ENCODE measurements around the gene LRRN4CL. TPM values are rescaled to one million over a fixed set of nuclear protein-coding genes. Genes with fewer than 3 reads are reported as not detected.
"Not testable (repeated sequence)": the region's sequence is repeated elsewhere in the genome, so short reads cannot be mapped to it uniquely, and the experiment has no call there.

The LRRN4CL gene
- total RNA-seq, 1 experiment from 2014 or later, result 0.14 TPM

DNA sequence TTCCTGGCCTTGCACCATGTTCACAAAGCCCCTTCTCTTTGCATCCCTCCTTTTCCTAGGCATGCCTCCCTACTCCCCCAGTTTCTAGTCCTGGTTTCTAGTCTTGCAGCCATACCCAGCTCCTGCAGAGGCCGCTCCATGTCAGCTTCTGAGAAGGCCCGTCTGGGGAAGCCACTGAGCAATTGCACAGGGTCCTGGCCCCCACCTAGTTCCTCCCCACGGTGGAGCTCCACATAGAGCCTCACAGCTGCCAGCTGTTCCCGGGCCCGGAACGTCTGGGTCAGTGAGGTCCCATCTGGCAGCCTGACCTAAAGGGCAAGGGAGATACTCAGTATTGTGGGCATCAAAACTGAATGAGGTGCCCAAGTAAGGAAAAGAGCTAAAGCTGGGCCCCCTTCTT, 12.6 kb downstream of the LRRN4CL start:
- DNase-seq (ENCODE audit: low spot score), result no peak

DNA sequence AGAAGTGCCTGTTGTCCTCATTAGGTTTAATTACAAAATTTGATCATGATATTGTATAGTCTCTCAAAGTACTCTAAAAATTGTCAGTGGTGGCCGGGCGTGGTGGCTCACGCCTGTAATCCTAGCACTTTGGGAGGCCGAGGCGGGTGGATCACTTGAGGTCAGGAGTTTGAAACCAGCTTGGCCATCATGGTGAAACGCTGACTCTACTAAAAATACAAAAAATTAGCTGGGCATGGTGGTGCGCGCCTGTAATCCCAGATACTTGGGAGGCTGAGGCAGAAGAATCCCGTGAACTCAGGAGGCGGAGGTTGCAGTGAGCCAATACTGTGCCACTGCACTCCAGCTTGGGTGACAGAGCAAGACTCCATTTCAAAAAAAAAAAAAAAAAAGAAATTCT, 13.9 kb downstream of the LRRN4CL start:
- not testable (repeated sequence) for DNase-seq (ENCODE audit: low spot score)

- no peak for DNase-seq (ENCODE audit: low spot score)
Observed at GRCh38 chr11:62673196-62673525, 16.2 kb downstream of the LRRN4CL start.

- DNase-seq (ENCODE audit: low spot score), result peak; percentile 89
Observed at GRCh38 chr11:62671608-62672389, 17.5 kb downstream of the LRRN4CL start, which contains the start of the genes LBHD1 and UQCC3. TSS of gene LBHD1 (minus strand) at chr11:62672267. CDS start at chr11:62670031, 2,236 bp downstream. TSS of gene UQCC3 (plus strand) at chr11:62671673. CDS start at chr11:62671746, 73 bp downstream.

DNA sequence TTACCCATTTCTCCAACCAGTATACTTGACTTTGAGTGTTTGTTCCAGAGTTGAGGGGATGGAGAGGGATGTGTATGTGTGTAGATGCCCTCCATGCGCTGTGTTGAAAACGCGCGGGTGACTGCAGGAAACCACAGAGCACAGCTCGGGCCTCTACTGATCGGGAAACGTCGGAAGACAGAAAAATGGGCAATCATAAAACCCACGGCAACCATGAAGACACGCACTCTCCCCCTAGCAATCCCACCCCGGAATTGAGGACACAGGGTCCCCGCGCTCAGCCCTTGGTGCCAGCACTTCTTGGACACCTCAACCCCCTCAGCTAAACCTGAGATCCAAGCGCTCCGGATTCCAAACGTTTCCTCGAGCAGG, 18.1 kb downstream of the LRRN4CL start:
- no peak for DNase-seq (ENCODE audit: low spot score)

- DNase-seq (ENCODE audit: low spot score), result no peak
Observed at GRCh38 chr11:62669420-62670161, 19.7 kb downstream of the LRRN4CL start.

DNA sequence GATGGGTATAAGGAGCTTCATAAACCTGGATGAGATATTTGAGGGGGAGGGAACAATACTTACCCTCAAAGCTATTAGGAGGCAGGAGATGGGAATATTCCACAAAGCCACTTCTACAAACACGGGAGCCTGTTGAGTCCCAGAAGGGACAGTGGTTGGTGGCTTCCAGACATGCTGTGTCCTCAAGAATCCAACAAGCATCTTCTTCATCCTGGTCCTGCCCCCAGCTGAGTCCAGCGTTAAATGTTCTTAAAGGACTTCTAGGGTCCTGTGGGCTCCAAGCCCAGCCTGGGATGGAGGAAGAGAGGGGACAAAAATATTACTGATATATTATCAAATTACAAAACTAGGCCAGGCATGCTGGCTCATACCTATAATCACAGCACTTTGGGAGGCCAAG, 21.9 kb downstream of the LRRN4CL start:
- no peak for DNase-seq (ENCODE audit: low spot score)

GRCh38 chr11:62666259-62666926, 22.9 kb downstream of the LRRN4CL start:
- DNase-seq (ENCODE audit: low spot score), result no peak

DNA sequence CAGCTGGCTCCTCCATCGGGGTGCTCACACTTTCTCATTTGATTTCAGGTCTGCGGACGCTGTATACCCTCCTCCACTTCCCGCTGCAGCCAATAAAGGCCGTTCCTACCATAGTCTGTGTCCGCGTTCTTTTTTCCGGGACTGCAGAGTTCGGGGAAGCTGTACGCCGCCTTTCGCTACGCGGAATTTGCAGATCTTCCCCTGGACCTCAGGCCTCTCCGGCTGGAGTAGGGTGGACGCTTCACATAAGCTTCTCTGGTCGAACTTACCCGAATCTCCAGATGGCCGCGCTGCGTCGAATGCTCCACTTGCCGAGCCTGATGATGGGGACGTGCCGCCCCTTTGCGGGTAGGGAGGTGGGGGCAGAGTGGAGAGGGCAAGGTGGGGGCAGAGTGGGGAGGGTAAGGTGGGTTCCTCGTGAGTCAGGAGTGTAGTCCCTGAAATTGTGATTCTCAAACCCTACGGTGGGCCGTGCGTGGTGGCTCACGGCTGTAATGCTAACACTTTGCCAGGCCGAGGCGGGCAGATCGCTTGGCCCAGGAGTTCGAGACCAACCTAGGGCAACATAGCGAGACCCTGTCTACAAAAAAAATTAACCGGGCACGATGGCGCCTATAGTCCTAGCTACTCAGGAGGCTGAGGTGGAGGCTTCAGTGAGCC, 23.6 kb downstream of the LRRN4CL start:
- DNase-seq (ENCODE audit: low spot score), result peak; percentile 48

DNA sequence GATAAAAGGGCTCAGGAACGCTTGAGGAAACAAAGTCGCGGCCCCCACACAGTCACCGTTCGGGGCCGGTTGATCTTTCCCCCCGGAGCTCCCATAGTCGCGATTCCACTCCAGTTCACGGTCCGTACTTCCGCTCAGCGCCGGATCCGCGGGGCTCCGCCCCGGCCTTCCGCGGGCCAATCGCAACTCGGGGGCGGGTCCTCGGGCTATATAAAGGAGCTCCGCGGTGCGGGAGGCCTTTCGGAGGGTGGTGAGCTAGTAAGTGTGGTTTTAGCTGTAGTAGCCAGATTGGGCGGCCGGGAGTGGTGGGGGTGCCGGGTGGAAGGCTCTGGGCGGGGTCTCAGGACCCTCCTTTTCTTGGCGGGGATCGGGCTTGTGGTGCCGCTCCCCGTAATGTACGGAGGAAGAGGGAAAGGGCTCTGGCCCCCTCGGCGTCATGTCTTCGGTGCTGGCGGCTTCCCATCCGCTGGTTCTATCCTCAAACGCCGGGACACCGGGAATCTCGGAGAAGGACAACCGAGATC, 24.2 kb downstream of the LRRN4CL start, which contains the start of the genes C11orf98 and CSKMT:
Gene C11orf98, minus strand, starts transcription at position 136 of the 524 bp plus-strand sequence. Its CDS starts 41 bp downstream, at position 95.
Gene CSKMT, plus strand, starts transcription at position 238 of the 524 bp plus-strand sequence. CDS start 568 bp downstream, outside the sequence.
- peak; percentile 84 for DNase-seq (ENCODE audit: low spot score)

GRCh38 chr11:62664405-62665074, 24.8 kb downstream of the LRRN4CL start:
- peak; percentile 38 for DNase-seq (ENCODE audit: low spot score)

DNA sequence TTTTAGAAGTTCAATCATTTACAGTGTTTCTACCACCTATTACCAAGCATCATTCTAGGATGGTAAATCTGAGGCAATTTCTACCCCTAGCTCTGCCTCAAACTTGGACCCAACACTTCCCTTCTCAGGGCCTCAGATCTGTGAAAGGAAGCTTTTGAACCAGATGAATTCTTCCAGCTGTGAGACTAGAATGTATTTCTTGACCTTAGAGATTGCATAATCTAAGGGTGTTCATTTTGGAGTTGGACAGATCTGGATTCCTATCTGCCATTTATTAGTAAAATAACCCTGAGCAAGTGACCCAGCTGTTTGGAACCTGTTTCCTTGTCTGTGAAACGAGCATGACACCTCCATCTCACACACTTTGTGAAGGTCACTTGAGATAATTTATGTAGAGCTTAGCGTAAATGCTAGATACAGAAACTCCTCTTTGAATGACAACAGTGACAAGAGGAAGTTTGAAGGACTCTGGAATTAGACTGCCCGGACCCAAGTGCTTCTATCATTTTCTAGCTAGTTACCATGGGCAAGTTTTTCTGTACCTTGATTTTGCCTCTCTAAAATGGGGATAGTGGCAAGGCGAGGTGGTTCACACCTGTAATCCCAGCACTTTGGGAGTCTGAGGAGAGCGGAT, 32.4 kb downstream of the LRRN4CL start:
- no peak for DNase-seq (ENCODE audit: low spot score)

- no peak for DNase-seq (ENCODE audit: low spot score)
Observed at GRCh38 chr11:62654297-62654696, 35.0 kb downstream of the LRRN4CL start.

- no peak for DNase-seq (ENCODE audit: low spot score)
Observed at GRCh38 chr11:62652161-62653006, 36.9 kb downstream of the LRRN4CL start.

DNA sequence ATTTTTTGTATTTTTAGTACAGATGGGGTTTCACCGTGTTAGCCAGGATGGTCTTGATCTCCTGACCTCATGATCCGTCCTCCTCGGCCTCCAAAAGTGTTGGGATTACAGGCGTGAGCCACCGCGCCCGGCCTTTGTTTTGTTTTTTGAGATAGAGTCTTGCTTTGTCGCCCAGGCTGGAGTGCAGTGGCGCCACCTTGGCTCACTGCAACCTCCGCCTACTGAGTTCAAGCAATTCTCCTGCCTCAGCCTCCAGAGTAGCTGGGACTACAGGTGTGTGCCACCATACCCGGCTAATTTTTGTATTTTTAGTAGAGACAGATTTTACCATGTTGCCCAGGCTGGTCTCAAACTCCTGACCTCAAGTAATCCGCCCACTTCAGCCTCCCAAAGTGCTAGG, 39.0 kb downstream of the LRRN4CL start:
- DNase-seq (ENCODE audit: low spot score), result not testable (repeated sequence)

DNA sequence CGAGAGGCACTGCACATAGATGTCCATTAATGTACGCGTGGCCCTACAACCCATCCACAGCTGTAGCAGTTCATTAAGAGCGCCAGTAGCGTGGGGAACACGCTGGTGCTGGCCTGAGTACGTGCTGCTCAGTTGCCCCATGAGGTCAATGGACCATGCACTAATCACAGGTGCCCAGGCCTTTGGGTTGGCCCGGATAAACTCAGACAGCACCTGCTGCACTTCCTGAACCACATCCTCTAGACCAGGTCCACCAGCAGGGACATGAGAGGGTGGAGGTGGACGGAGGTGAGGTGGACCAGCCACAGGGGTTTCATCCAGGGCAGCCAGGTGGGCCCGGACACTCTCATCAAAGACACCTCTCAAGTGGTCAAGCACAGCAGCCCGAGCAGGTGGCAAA, 39.8 kb downstream of the LRRN4CL start:
- DNase-seq (ENCODE audit: low spot score), result no peak

- DNase-seq (ENCODE audit: low spot score), result no peak
Observed at GRCh38 chr11:62648967-62649364, 40.4 kb downstream of the LRRN4CL start.

GRCh38 chr11:62648185-62648966, 41.0 kb downstream of the LRRN4CL start:
- no peak for DNase-seq (ENCODE audit: low spot score)

DNA sequence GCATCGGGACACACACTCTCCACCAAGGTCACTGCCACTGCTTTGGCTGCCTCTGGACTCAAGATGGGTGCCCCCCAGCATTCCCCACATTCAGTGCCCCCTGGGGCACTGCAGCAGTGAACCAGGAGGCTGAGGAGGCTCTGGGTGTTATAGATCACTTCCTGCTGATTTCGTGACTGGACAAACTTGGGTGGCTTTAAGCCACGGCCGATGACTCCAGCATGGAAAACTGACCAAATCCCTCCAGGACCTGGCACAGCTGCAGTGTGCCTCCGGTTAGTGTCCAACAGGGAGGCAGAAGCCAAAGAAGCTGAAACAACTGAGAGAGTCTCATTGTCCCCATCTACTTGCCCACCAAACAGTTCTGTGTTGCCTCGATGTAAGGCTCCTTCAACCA, 41.7 kb downstream of the LRRN4CL start:
- DNase-seq (ENCODE audit: low spot score), result no peak
